ENCODE data around the gene POU2F3.

POU2F3 gene

GRCh38 chr11:120365512-120365911, 125.6 kb downstream of the POU2F3 start:
- TF ChIP-seq CTCF (IDR thresholded peaks at IDR 0.05; ENCODE audit: insufficient read depth, missing control alignments), result no peak
- DNase-seq (ENCODE audit: insufficient read length, low spot score), result no peak
- FAIRE-seq, result no peak

All from D721Med (cell line).